K562 (cell line): ENCODE data around the gene ENTREP3. TPM values are rescaled to one million over a fixed set of nuclear protein-coding genes. Genes with fewer than 3 reads are reported as not detected.

Experiments
- CBX5 ChIP-seq: IDR thresholded peaks from 2 replicates; pipeline ENCODE4 v1.6.1; 2014; ENCODE audit warnings: low read depth, borderline replicate concordance
- FOXK2 ChIP-seq, 2 experiments: fragments of 450-650 bp; IDR thresholded peaks in 1 of 2; conservative IDR thresholded peaks in 1 of 2; 2 replicates each; pipeline ENCODE4 v1.6.1; 2016; ENCODE audit warnings: low read depth in 2 of 2, mild to moderate bottlenecking in 1 of 2
- HDAC6 ChIP-seq: IDR thresholded peaks from 2 replicates; pipeline ENCODE4 v1.6.1; 2012; ENCODE audit warnings: low read depth, mild to moderate bottlenecking, control low read depth, inconsistent platforms, low read length, moderate library complexity
- MTA3 ChIP-seq: fragments of 450-650 bp; formaldehyde crosslinking; IDR thresholded peaks from 2 replicates; pipeline ENCODE4 v1.6.1; 2017; ENCODE audit warnings: mild to moderate bottlenecking, borderline replicate concordance
- PHF21A ChIP-seq: fragments of 450-650 bp; IDR thresholded peaks from 2 replicates; pipeline ENCODE4 v1.6.1; 2017; ENCODE audit warnings: low read depth, borderline replicate concordance
- RAD21 ChIP-seq, 2 experiments: fragments of 250-450 bp in 1 of 2; fragments of 450-650 bp in 1 of 2; sonication (Bioruptor Pico) in 1 of 2; formaldehyde crosslinking in 1 of 2; IDR thresholded peaks in 1 of 2; conservative IDR thresholded peaks in 1 of 2; 2 replicates each; pipeline versions ENCODE4 v1.4.0 to v1.8.0; 2020 to 2022; ENCODE audit warnings: mild to moderate bottlenecking in 2 of 2, moderate library complexity in 1 of 2
- SMAD3 ChIP-seq: fragments of 450-650 bp; formaldehyde crosslinking; conservative IDR thresholded peaks from 2 replicates; pipeline ENCODE4 v1.4.0; 2020; ENCODE audit warnings: mild to moderate bottlenecking
- ZBTB17 ChIP-seq: fragments of 450-650 bp; formaldehyde crosslinking; IDR thresholded peaks from 2 replicates; pipeline ENCODE4 v1.4.0; 2020; ENCODE audit warnings: mild to moderate bottlenecking
- ZNF778 ChIP-seq: fragments of 450-650 bp; formaldehyde crosslinking; IDR thresholded peaks from 2 replicates; pipeline ENCODE4 v1.4.0; 2020; ENCODE audit warnings: mild to moderate bottlenecking, moderate library complexity
- polyA plus RNA-seq, 8 experiments: library from polyadenylated mRNA; depleted of rRNA in 4 of 8; stranded (reverse) in 5 of 8; unstranded in 3 of 8; fragments of >200 nt; fragmentation: Nextera tagmentation in 2 of 8; fragmentation: Illumina TruSeq in 1 of 8; extraction: Ambion mirVana in 2 of 8; extraction: Trizol in 1 of 8; gene quantifications; 2 replicates each; pipeline versions ENCODE4 v1.2.1 to v1.2.3, GENCODE V29; 2011 to 2014; ENCODE audit warnings: inconsistent platforms in 1 of 8, missing spikeins in 1 of 8
- total RNA-seq, 7 experiments: library from RNA; depleted of rRNA in 6 of 7; stranded (reverse); fragments of >200 nt in 6 of 7; fragmentation: Illumina TruSeq in 2 of 7; extraction: Trizol in 2 of 7; gene quantifications; 2 replicates each; pipeline versions ENCODE4 v1.2.1 to v1.2.3, GENCODE V29; 2011 to 2021; ENCODE audit warnings: low replicate concordance in 1 of 7
- TF ChIP-seq, protein P1 (sequence below): fragments of 250-450 bp; sonication (Bioruptor Pico); IDR thresholded peaks from 2 replicates; pipeline ENCODE4 v1.4.0; 2020
- TF ChIP-seq, protein P2 (sequence below), 2 experiments: IDR thresholded peaks; 2 replicates each; pipeline ENCODE4 v1.6.1; 2011; ENCODE audit warnings: borderline replicate concordance in 1 of 2, control low read depth in 1 of 2, low read depth in 1 of 2, low read length in 1 of 2, mild to moderate bottlenecking in 1 of 2, mixed read lengths in 1 of 2, moderate library complexity in 1 of 2; ENCODE audit not compliant: insufficient read depth in 1 of 2, insufficient read length in 1 of 2, poor library complexity in 1 of 2, severe bottlenecking in 1 of 2; ENCODE audit errors: extremely low read depth in 1 of 2
- TF ChIP-seq, protein P3 (sequence below): sonication (generic); formaldehyde crosslinking; IDR thresholded peaks from 2 replicates; pipeline ENCODE4 v1.8.0; 2022; ENCODE audit warnings: mild to moderate bottlenecking, missing genetic modification reagents
- TF ChIP-seq, protein P4 (sequence below): fragments of 150-350 bp; conservative IDR thresholded peaks from 2 replicates; pipeline ENCODE4 v1.6.1; 2014; ENCODE audit warnings: low read length
- TF ChIP-seq, protein P5 (sequence below): IDR thresholded peaks from 2 replicates; pipeline ENCODE4 v1.6.1; 2012; ENCODE audit warnings: low read depth, low read length, improper control_type of control experiment, borderline replicate concordance

The ENTREP3 gene
- total and polyA plus RNA-seq, 9 of the 15 experiments (the other 6 are each of a cell fraction or from before 2014, with no cell fraction given), result 1.9 to 41.8 (median 5.9) TPM

- TF ChIP-seq RAD21 (CRISPR knock-in tag; conservative IDR thresholded peaks at IDR 0.05 in 1 of 2, IDR thresholded peaks at IDR 0.05 in 1 of 2) (0 out of 4 replicates have a peak, but pooled peaks of 1 of the 2 experiments have one; percentile 7), ZNF778 (no peak), HDAC6 (no peak), FOXK2 (conservative IDR thresholded peaks at IDR 0.05 in 1 of 2, IDR thresholded peaks at IDR 0.05 in 1 of 2; ENCODE audit: low read depth in 2 of 2) (peak in 1 of 2 experiments; percentile 13; a peak in 1 of 4 replicates), MTA3 (no peak), SMAD3 (CRISPR knock-in tag) (0 out of 2 replicates have a peak, but pooled peaks have one; percentile 15), PHF21A (no peak), CBX5 (no peak), ZBTB17 (CRISPR knock-in tag) (0 out of 2 replicates have a peak, but pooled peaks have one; percentile 26)
- TF ChIP-seq, protein P1, sequence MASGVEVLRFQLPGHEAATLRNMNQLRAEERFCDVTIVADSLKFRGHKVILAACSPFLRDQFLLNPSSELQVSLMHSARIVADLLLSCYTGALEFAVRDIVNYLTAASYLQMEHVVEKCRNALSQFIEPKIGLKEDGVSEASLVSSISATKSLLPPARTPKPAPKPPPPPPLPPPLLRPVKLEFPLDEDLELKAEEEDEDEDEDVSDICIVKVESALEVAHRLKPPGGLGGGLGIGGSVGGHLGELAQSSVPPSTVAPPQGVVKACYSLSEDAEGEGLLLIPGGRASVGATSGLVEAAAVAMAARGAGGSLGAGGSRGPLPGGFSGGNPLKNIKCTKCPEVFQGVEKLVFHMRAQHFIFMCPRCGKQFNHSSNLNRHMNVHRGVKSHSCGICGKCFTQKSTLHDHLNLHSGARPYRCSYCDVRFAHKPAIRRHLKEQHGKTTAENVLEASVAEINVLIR, result no peak
- TF ChIP-seq, protein P2, sequence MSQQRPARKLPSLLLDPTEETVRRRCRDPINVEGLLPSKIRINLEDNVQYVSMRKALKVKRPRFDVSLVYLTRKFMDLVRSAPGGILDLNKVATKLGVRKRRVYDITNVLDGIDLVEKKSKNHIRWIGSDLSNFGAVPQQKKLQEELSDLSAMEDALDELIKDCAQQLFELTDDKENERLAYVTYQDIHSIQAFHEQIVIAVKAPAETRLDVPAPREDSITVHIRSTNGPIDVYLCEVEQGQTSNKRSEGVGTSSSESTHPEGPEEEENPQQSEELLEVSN (IDR thresholded peaks at IDR 0.05; ENCODE audit: borderline replicate concordance in 1 of 2, extremely low read depth in 1 of 2, insufficient read depth in 1 of 2, insufficient read length in 1 of 2, low read depth in 1 of 2, low read length in 1 of 2, poor library complexity in 1 of 2, severe bottlenecking in 1 of 2), result no peak
- TF ChIP-seq, protein P3, sequence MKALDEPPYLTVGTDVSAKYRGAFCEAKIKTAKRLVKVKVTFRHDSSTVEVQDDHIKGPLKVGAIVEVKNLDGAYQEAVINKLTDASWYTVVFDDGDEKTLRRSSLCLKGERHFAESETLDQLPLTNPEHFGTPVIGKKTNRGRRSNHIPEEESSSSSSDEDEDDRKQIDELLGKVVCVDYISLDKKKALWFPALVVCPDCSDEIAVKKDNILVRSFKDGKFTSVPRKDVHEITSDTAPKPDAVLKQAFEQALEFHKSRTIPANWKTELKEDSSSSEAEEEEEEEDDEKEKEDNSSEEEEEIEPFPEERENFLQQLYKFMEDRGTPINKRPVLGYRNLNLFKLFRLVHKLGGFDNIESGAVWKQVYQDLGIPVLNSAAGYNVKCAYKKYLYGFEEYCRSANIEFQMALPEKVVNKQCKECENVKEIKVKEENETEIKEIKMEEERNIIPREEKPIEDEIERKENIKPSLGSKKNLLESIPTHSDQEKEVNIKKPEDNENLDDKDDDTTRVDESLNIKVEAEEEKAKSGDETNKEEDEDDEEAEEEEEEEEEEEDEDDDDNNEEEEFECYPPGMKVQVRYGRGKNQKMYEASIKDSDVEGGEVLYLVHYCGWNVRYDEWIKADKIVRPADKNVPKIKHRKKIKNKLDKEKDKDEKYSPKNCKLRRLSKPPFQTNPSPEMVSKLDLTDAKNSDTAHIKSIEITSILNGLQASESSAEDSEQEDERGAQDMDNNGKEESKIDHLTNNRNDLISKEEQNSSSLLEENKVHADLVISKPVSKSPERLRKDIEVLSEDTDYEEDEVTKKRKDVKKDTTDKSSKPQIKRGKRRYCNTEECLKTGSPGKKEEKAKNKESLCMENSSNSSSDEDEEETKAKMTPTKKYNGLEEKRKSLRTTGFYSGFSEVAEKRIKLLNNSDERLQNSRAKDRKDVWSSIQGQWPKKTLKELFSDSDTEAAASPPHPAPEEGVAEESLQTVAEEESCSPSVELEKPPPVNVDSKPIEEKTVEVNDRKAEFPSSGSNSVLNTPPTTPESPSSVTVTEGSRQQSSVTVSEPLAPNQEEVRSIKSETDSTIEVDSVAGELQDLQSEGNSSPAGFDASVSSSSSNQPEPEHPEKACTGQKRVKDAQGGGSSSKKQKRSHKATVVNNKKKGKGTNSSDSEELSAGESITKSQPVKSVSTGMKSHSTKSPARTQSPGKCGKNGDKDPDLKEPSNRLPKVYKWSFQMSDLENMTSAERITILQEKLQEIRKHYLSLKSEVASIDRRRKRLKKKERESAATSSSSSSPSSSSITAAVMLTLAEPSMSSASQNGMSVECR, result 0 out of 2 replicates have a peak, but pooled peaks have one; percentile 31
- TF ChIP-seq, protein P4, sequence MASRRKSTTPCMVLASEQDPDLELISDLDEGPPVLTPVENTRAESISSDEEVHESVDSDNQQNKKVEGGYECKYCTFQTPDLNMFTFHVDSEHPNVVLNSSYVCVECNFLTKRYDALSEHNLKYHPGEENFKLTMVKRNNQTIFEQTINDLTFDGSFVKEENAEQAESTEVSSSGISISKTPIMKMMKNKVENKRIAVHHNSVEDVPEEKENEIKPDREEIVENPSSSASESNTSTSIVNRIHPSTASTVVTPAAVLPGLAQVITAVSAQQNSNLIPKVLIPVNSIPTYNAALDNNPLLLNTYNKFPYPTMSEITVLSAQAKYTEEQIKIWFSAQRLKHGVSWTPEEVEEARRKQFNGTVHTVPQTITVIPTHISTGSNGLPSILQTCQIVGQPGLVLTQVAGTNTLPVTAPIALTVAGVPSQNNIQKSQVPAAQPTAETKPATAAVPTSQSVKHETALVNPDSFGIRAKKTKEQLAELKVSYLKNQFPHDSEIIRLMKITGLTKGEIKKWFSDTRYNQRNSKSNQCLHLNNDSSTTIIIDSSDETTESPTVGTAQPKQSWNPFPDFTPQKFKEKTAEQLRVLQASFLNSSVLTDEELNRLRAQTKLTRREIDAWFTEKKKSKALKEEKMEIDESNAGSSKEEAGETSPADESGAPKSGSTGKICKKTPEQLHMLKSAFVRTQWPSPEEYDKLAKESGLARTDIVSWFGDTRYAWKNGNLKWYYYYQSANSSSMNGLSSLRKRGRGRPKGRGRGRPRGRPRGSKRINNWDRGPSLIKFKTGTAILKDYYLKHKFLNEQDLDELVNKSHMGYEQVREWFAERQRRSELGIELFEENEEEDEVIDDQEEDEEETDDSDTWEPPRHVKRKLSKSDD, result no peak
- TF ChIP-seq, protein P5, sequence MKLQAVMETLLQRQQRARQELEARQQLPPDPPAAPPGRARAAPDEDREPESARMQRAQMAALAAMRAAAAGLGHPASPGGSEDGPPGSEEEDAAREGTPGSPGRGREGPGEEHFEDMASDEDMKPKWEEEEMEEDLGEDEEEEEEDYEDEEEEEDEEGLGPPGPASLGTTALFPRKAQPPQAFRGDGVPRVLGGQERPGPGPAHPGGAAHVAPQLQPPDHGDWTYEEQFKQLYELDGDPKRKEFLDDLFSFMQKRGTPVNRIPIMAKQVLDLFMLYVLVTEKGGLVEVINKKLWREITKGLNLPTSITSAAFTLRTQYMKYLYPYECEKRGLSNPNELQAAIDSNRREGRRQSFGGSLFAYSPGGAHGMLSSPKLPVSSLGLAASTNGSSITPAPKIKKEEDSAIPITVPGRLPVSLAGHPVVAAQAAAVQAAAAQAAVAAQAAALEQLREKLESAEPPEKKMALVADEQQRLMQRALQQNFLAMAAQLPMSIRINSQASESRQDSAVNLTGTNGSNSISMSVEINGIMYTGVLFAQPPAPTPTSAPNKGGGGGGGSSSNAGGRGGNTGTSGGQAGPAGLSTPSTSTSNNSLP, result no peak
Observed at GRCh38 chr1:155219592-155220031, 35.7 kb downstream of the ENTREP3 start (continued).
